IMR-90 (cell line): ENCODE data around the gene WDR48. TPM values are rescaled to one million over a fixed set of nuclear protein-coding genes. Genes with fewer than 3 reads are reported as not detected.

Experiments used
- ATAC-seq: fragments of 200-7000 bp; cut with Tn5 transposase; 2 replicates; pipeline ENCODE4 v1.9.1; 2020; ENCODE audit warnings: low read depth, mild to moderate bottlenecking, moderate library complexity
- BruUV-seq: library from RNA; stranded (reverse); fragments of 400-500 nt; replicated peaks from 2 replicates; lab custom pipeline; 2021; lab: Mats Ljungman, UMichigan
- CTCF ChIA-PET: fragments of 300-600 bp; formaldehyde crosslinking; extraction: SDS; loops from one replicate; lab custom pipeline; 2021; ENCODE audit warnings: antibody characterized with exemption; lab: Yijun Ruan, JAX
- POLR2A ChIA-PET: fragments of 300-600 bp; sonication (Branson Sonifier 250); formaldehyde crosslinking; loops from one replicate; lab custom pipeline; 2022; ENCODE audit warnings: antibody characterized with exemption; ENCODE audit not compliant: unreplicated experiment; lab: Charles Lee
- DNase-seq: peaks from one replicate; pipeline ENCODE4 v3.0.0; 2013
- H2AFZ ChIP-seq: replicated peaks from 2 replicates; pipeline ENCODE3; 2013; ENCODE audit warnings: low read length, mild to moderate bottlenecking; ENCODE audit not compliant: poor library complexity
- H2AK5ac ChIP-seq: 2 replicates; pipeline ENCODE4 v1.6.1; 2013; ENCODE audit warnings: low read depth, low read length, inconsistent platforms
- H2AK9ac ChIP-seq: replicated peaks from 2 replicates; pipeline ENCODE3; 2013; ENCODE audit warnings: mild to moderate bottlenecking, low read depth, low read length, moderate library complexity; ENCODE audit not compliant: poor library complexity
- H2BK120ac ChIP-seq: 2 replicates; pipeline ENCODE4 v1.6.1; 2013; ENCODE audit warnings: low read depth, low read length, inconsistent platforms
- H2BK15ac ChIP-seq: 3 replicates; pipeline ENCODE4 v1.6.1; 2013; ENCODE audit warnings: low read depth, low read length, inconsistent platforms
- H2BK20ac ChIP-seq: 2 replicates; pipeline ENCODE4 v1.6.1; 2013; ENCODE audit warnings: low read depth, mild to moderate bottlenecking, inconsistent platforms, low read length, moderate library complexity
- H2BK5ac ChIP-seq: 2 replicates; pipeline ENCODE4 v1.6.1; 2013; ENCODE audit warnings: mild to moderate bottlenecking, low read depth, low read length, inconsistent platforms; ENCODE audit not compliant: poor library complexity, severe bottlenecking
- H3K14ac ChIP-seq: replicated peaks from 2 replicates; pipeline ENCODE4 v1.6.1; 2013; ENCODE audit warnings: low read depth, low read length, inconsistent platforms
- H3K18ac ChIP-seq: 2 replicates; pipeline ENCODE4 v1.6.1; 2013; ENCODE audit warnings: low read depth, low read length, control low read depth
- H3K23ac ChIP-seq: 2 replicates; pipeline ENCODE4 v1.6.1; 2013; ENCODE audit warnings: low read depth, low read length, inconsistent platforms
- H3K27ac ChIP-seq: 2 replicates; pipeline ENCODE4 v1.5.1; 2013; ENCODE audit warnings: mild to moderate bottlenecking, control low read depth, low read length; ENCODE audit not compliant: insufficient read depth
- H3K27me3 ChIP-seq: 2 replicates; pipeline ENCODE4 v1.6.1; 2013; ENCODE audit warnings: low read length; ENCODE audit not compliant: control insufficient read depth, insufficient read depth
- H3K36me3 ChIP-seq: 2 replicates; pipeline ENCODE4 v1.6.1; 2013; ENCODE audit warnings: low read length, mixed read lengths; ENCODE audit not compliant: control insufficient read depth, insufficient read depth
- H3K4ac ChIP-seq: 2 replicates; pipeline ENCODE4 v1.6.1; 2013; ENCODE audit warnings: low read depth, low read length, inconsistent platforms
- H3K4me1 ChIP-seq: 2 replicates; pipeline ENCODE4 v1.6.1; 2013; ENCODE audit warnings: low read length, mixed read lengths; ENCODE audit not compliant: control insufficient read depth, insufficient read depth
- H3K4me2 ChIP-seq: 2 replicates; pipeline ENCODE4 v1.6.1; 2013; ENCODE audit warnings: low read depth, mild to moderate bottlenecking, control low read depth, low read length, moderate library complexity
- H3K4me3 ChIP-seq: 2 replicates; pipeline ENCODE4 v1.5.1; 2013; ENCODE audit warnings: low read depth, mild to moderate bottlenecking, control low read depth, low read length, moderate library complexity; ENCODE audit not compliant: insufficient read depth
- H3K56ac ChIP-seq: 2 replicates; pipeline ENCODE4 v1.6.1; 2013; ENCODE audit warnings: low read length, inconsistent platforms; ENCODE audit not compliant: insufficient read depth; ENCODE audit errors: extremely low read depth
- H3K79me1 ChIP-seq, 2 experiments: 2 replicates each; pipeline ENCODE4 v1.6.1; 2013; ENCODE audit warnings: low read length in 2 of 2, inconsistent platforms in 1 of 2, low read depth in 1 of 2
- H3K9ac ChIP-seq: 2 replicates; pipeline ENCODE4 v1.6.1; 2013; ENCODE audit warnings: low read depth, low read length, control low read depth
- H3K9me1 ChIP-seq: 2 replicates; pipeline ENCODE4 v1.6.1; 2013; ENCODE audit warnings: low read length, inconsistent platforms; ENCODE audit not compliant: insufficient read depth
- H3K9me3 ChIP-seq: 2 replicates; pipeline ENCODE4 v1.6.1; 2013; ENCODE audit warnings: low read length; ENCODE audit not compliant: control insufficient read depth, insufficient read depth
- H4K20me1 ChIP-seq: 2 replicates; pipeline ENCODE4 v1.6.1; 2013; ENCODE audit warnings: low read length, inconsistent platforms; ENCODE audit not compliant: insufficient read depth
- H4K5ac ChIP-seq: 2 replicates; pipeline ENCODE4 v1.6.1; 2013; ENCODE audit warnings: mild to moderate bottlenecking, low read depth, low read length, control low read depth
- H4K8ac ChIP-seq, 2 experiments: 2 replicates each; pipeline ENCODE4 v1.6.1; 2013; ENCODE audit warnings: low read depth in 2 of 2, low read length in 2 of 2, control low read depth in 1 of 2, inconsistent platforms in 1 of 2
- H4K91ac ChIP-seq: 2 replicates; pipeline ENCODE4 v1.6.1; 2013; ENCODE audit warnings: low read depth, low read length, inconsistent platforms; ENCODE audit not compliant: insufficient read depth
- CHD1 ChIP-seq: IDR thresholded peaks from 2 replicates; pipeline ENCODE4 v1.6.1; 2012; ENCODE audit warnings: low read depth, low read length, improper control_type of control experiment
- CTCF ChIP-seq: conservative IDR thresholded peaks from 2 replicates; pipeline ENCODE4 v1.5.1; 2012; ENCODE audit warnings: mild to moderate bottlenecking, low read depth, low read length, improper control_type of control experiment
- FOS ChIP-seq: fragments of 150-350 bp; IDR thresholded peaks from 2 replicates; pipeline ENCODE4 v1.6.1; 2016; ENCODE audit warnings: low read depth, low read length
- MXI1 ChIP-seq: IDR thresholded peaks from 2 replicates; pipeline ENCODE4 v1.6.1; 2012; ENCODE audit warnings: low read depth, mild to moderate bottlenecking, low read length, moderate library complexity, borderline replicate concordance
- NFE2L2 ChIP-seq: fragments of 150-350 bp; IDR thresholded peaks from 2 replicates; pipeline ENCODE4 v1.6.1; 2016; ENCODE audit warnings: low read depth, mild to moderate bottlenecking, low read length
- RAD21 ChIP-seq: IDR thresholded peaks from 2 replicates; pipeline ENCODE4 v1.6.1; 2012; ENCODE audit warnings: low read length, improper control_type of control experiment
- USF2 ChIP-seq: fragments of 150-350 bp; IDR thresholded peaks from 2 replicates; pipeline ENCODE4 v1.6.1; 2017; ENCODE audit warnings: mild to moderate bottlenecking, antibody characterized with exemption, low read length, low read depth
- WGBS, 2 experiments: methylation state at CpG; one replicate each; pipeline versions ENCODE4 v1.1.5 to v1.1.7; 2013; ENCODE audit warnings: missing lambda C conversion rate in 2 of 2; ENCODE audit not compliant: insufficient read length in 1 of 2; ENCODE audit errors: extremely low coverage in 2 of 2; 5-methylcytosine and 5-hydroxymethylcytosine counted together
- dilution Hi-C: fragments of 300-500 bp; cut with HindIII; formaldehyde crosslinking; loops from one replicate; pipeline ENCODE4 v1.14.3; 2018; ENCODE audit warnings: low sequenced_read_pairs; ENCODE audit not compliant: unreplicated experiment
- in situ Hi-C: fragments of 300-500 bp; cut with MboI; formaldehyde crosslinking; loops from 3 replicates; pipeline ENCODE4 v1.14.3; 2019; ENCODE audit warnings: low sequenced_read_pairs, inconsistent platforms, mixed read lengths
- intact Hi-C: fragments of 100-400 bp; cut with micrococcal nuclease; formaldehyde crosslinking; loops from 2 replicates; pipeline ENCODE4 v1.10.0; 2022
- polyA plus RNA-seq, 3 experiments: library from polyadenylated mRNA; depleted of rRNA; stranded (reverse); fragments of >200 nt; gene quantifications; 2 replicates each; pipeline ENCODE4 v1.2.3, GENCODE V29; 2012; ENCODE audit warnings: low replicate concordance in 1 of 3
- total RNA-seq: library from RNA; depleted of rRNA; stranded (reverse); fragments of >200 nt; gene quantifications from 2 replicates; pipeline ENCODE4 v1.2.3, GENCODE V29; 2012

The WDR48 gene
- total and polyA plus RNA-seq, 2 of the 4 experiments (the other 2 are of a cell fraction) = 14.4 to 41.2 TPM

GRCh38 chr3:39097716-39098472 is 46.1 kb downstream of the WDR48 start:
- Histone ChIP-seq H2BK15ac (no peak overlapping the region), H2BK120ac (no peak overlapping the region), H3K9me3 (no peaks in the 10 kb centered on the region), H3K18ac (no peak overlapping the region), H4K20me1 (peaks cover 30% of the 10 kb centered on the region), H3K4me2 (no peak overlapping the region), H3K14ac (no peak overlapping the region), H3K27me3 (no peaks in the 10 kb centered on the region), H3K4me3 (no peak overlapping the region), H2AK5ac (no peak overlapping the region), H3K56ac (no peak overlapping the region), H3K36me3 (peaks cover 55% of the 10 kb centered on the region), H3K9me1 (no peaks in the 10 kb centered on the region), H2AK9ac (no peak overlapping the region), H4K91ac (no peak overlapping the region), H4K5ac (no peak overlapping the region), H2BK20ac (no peak overlapping the region), H3K79me1 (peaks cover 13 to 28% of the 10 kb centered on the region in 2 experiments), H2AFZ (no peak overlapping the region), H3K9ac (no peak overlapping the region), H3K4me1 (no peaks in the 10 kb centered on the region), H3K27ac (no peak overlapping the region), H2BK5ac (no peak overlapping the region), H4K8ac (no peak overlapping the region), H3K4ac (no peak overlapping the region), H3K23ac (no peak overlapping the region)
- in situ Hi-C loops (no loop called here), dilution Hi-C loops (no loop called here), intact Hi-C loops (no loop called here)
- no peak for TF ChIP-seq CHD1
- no peak for TF ChIP-seq FOS
- no peak for TF ChIP-seq RAD21
- no peak for TF ChIP-seq CTCF
- TF ChIP-seq MXI1 = no peak
- no peak for TF ChIP-seq NFE2L2
- TF ChIP-seq USF2 = no peak
- BruUV-seq = no TSS peak
- CTCF ChIA-PET = no interaction called here
- POLR2A ChIA-PET = no interaction called here
- DNase-seq (no peak), ATAC-seq (no peak)
- WGBS, 2 experiments = no CpG with 5 or more reads among the region's 8 CpGs
